DND-41 (cell line): ENCODE results near the gene NPB.

Source experiments
- ATAC-seq: fragments of 200-7000 bp; cut with Tn5 transposase; 3 replicates; pipeline ENCODE4 v1.9.1; 2021; ENCODE audit warnings: low read depth; ENCODE audit not compliant: insufficient read depth
- DNase-seq: peaks from one replicate; pipeline ENCODE4 v3.0.0-alpha.2; 2020
- H2AFZ ChIP-seq: 2 replicates; pipeline ENCODE4 v1.6.0; 2012; ENCODE audit warnings: low read depth, low read length
- H3K27ac ChIP-seq: 2 replicates; pipeline ENCODE4 v1.5.1; 2012; ENCODE audit warnings: low read length, inconsistent platforms
- H3K27me3 ChIP-seq: fragments of 200-600 bp; sonication (generic); 2 replicates; pipeline ENCODE4 v1.6.0; 2012; ENCODE audit warnings: low read length, mild to moderate bottlenecking, inconsistent platforms; ENCODE audit not compliant: insufficient read depth, poor library complexity
- H3K36me3 ChIP-seq: 2 replicates; pipeline ENCODE4 v1.5.1; 2012; ENCODE audit warnings: low read length, inconsistent platforms; ENCODE audit not compliant: insufficient read depth
- H3K4me1 ChIP-seq: 2 replicates; pipeline ENCODE4 v1.5.1; 2012; ENCODE audit warnings: mild to moderate bottlenecking, low read length; ENCODE audit not compliant: insufficient read depth
- H3K4me2 ChIP-seq: 2 replicates; pipeline ENCODE4 v1.6.0; 2012; ENCODE audit warnings: mild to moderate bottlenecking, moderate library complexity, low read length, inconsistent platforms; ENCODE audit not compliant: insufficient read depth
- H3K4me3 ChIP-seq, 2 experiments: fragments of 200-600 bp in 1 of 2; shearing (Covaris generic) in 1 of 2; 2 replicates each; pipeline ENCODE4 v1.5.1; 2012 to 2016; ENCODE audit warnings: inconsistent platforms in 2 of 2, low read length in 2 of 2, mild to moderate bottlenecking in 2 of 2, low read depth in 1 of 2, moderate library complexity in 1 of 2
- H3K79me2 ChIP-seq: 2 replicates; pipeline ENCODE4 v1.6.0; 2012; ENCODE audit warnings: low read length, inconsistent platforms; ENCODE audit not compliant: insufficient read depth
- H3K9ac ChIP-seq: 2 replicates; pipeline ENCODE4 v1.6.0; 2012; ENCODE audit warnings: low read depth, mild to moderate bottlenecking, inconsistent platforms, low read length, moderate library complexity
- H3K9me3 ChIP-seq: 2 replicates; pipeline ENCODE4 v1.5.1; 2012; ENCODE audit warnings: low read length, moderate library complexity, mild to moderate bottlenecking, inconsistent platforms; ENCODE audit not compliant: insufficient read depth, severe bottlenecking
- H4K20me1 ChIP-seq: 2 replicates; pipeline ENCODE4 v1.6.0; 2012; ENCODE audit warnings: low read length; ENCODE audit not compliant: insufficient read depth
- EZH2 ChIP-seq: IDR thresholded peaks from 3 replicates; pipeline ENCODE4 v1.6.1; 2012; ENCODE audit warnings: borderline replicate concordance, low read depth, mild to moderate bottlenecking, moderate library complexity, low read length, inconsistent platforms; ENCODE audit not compliant: severe bottlenecking
- TF ChIP-seq, protein P1 (sequence below): IDR thresholded peaks from 2 replicates; pipeline ENCODE4 v1.5.1; 2012; ENCODE audit warnings: borderline replicate concordance, low read length, moderate library complexity, mild to moderate bottlenecking; ENCODE audit not compliant: poor library complexity, severe bottlenecking; ENCODE audit errors: extremely low read depth

The NPB gene

GRCh38 chr17:81920612-81921536 lies 18.8 kb downstream of the NPB start:
- Histone ChIP-seq H2AFZ (no peak overlapping the region), H3K4me2 (no peak overlapping the region), H3K79me2 (peaks cover 87% of the 10 kb centered on the region), H3K9ac (no peak overlapping the region), H3K27ac (no peak overlapping the region), H3K27me3 (no peaks in the 10 kb centered on the region), H3K36me3 (peaks cover 50% of the 10 kb centered on the region), H4K20me1 (peaks cover 72% of the 10 kb centered on the region), H3K4me1 (peaks cover 50% of the 10 kb centered on the region), H3K4me3 (no peak overlapping the region), H3K9me3 (no peaks in the 10 kb centered on the region)
- TF ChIP-seq EZH2: no peak
- TF ChIP-seq, protein P1, sequence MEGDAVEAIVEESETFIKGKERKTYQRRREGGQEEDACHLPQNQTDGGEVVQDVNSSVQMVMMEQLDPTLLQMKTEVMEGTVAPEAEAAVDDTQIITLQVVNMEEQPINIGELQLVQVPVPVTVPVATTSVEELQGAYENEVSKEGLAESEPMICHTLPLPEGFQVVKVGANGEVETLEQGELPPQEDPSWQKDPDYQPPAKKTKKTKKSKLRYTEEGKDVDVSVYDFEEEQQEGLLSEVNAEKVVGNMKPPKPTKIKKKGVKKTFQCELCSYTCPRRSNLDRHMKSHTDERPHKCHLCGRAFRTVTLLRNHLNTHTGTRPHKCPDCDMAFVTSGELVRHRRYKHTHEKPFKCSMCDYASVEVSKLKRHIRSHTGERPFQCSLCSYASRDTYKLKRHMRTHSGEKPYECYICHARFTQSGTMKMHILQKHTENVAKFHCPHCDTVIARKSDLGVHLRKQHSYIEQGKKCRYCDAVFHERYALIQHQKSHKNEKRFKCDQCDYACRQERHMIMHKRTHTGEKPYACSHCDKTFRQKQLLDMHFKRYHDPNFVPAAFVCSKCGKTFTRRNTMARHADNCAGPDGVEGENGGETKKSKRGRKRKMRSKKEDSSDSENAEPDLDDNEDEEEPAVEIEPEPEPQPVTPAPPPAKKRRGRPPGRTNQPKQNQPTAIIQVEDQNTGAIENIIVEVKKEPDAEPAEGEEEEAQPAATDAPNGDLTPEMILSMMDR: no peak
- DNase-seq (no peak), ATAC-seq (no peak)

GRCh38 chr17:81921537-81921862 lies 19.5 kb downstream of the NPB start:
- TF ChIP-seq, protein P1: no peak
- TF ChIP-seq EZH2: no peak
- no peak for ATAC-seq
- H4K20me1 ChIP-seq: peaks cover 74% of the 10 kb centered on the region
- H3K79me2 ChIP-seq: peaks cover 88% of the 10 kb centered on the region
- H2AFZ ChIP-seq: no peak overlapping the region
- H3K9me3 ChIP-seq: no peaks in the 10 kb centered on the region
- no peak overlapping the region for H3K4me2 ChIP-seq
- no peak overlapping the region for H3K4me3 ChIP-seq
- H3K4me1 ChIP-seq: peaks cover 51% of the 10 kb centered on the region
- DNase-seq: no peak
- H3K36me3 ChIP-seq: peaks cover 46% of the 10 kb centered on the region
- H3K9ac ChIP-seq: no peak overlapping the region
- H3K27me3 ChIP-seq: no peaks in the 10 kb centered on the region
- H3K27ac ChIP-seq: no peak overlapping the region

- no peak overlapping the region for H3K4me3 ChIP-seq
- H4K20me1 ChIP-seq: peaks cover 74% of the 10 kb centered on the region
- no peak overlapping the region for H2AFZ ChIP-seq
- peaks cover 46% of the 10 kb centered on the region for H3K36me3 ChIP-seq
- H3K9ac ChIP-seq: 0 out of 2 replicates have a peak overlapping the region, but pooled peaks have one; percentile 8
- peaks cover 88% of the 10 kb centered on the region for H3K79me2 ChIP-seq
- H3K4me2 ChIP-seq: no peak overlapping the region
- H3K9me3 ChIP-seq: no peaks in the 10 kb centered on the region
- no peak for ATAC-seq
- no peak for DNase-seq
- no peak overlapping the region for H3K27ac ChIP-seq
- peaks cover 48% of the 10 kb centered on the region for H3K4me1 ChIP-seq
- H3K27me3 ChIP-seq: no peaks in the 10 kb centered on the region
- TF ChIP-seq EZH2: no peak
- TF ChIP-seq, protein P1: no peak
These were observed 20.0 kb downstream of the NPB start for GRCh38 chr17:81921996-81922565.
